Keratinocyte (primary cell): Measurements from ENCODE around the gene DUSP3. TPM values are rescaled to one million over a fixed set of nuclear protein-coding genes. Genes with fewer than 3 reads are reported as not detected.

ENCODE experiments used
- DNase-seq: peaks from one replicate; pipeline ENCODE4 v3.0.0-alpha.2; 2011; ENCODE audit warnings: low read depth, missing footprints, low spot score
- FAIRE-seq: peaks from 2 replicates; lab custom pipeline; 2011; peaks lifted over from hg19 to GRCh38; lab: Jason Lieb, UNC
- H2AFZ ChIP-seq: 2 replicates; pipeline ENCODE4 v1.6.0; 2012; ENCODE audit warnings: low read length, control low read depth, inconsistent platforms; ENCODE audit not compliant: control insufficient read depth
- H3K27ac ChIP-seq: 2 replicates; pipeline ENCODE4 v1.5.1; 2011; ENCODE audit warnings: low read length; ENCODE audit not compliant: control insufficient read depth, insufficient read depth
- H3K27me3 ChIP-seq: 3 replicates; pipeline ENCODE4 v1.6.0; 2011; ENCODE audit warnings: low read length; ENCODE audit not compliant: control insufficient read depth, insufficient read depth; ENCODE audit errors: extremely low read depth
- H3K36me3 ChIP-seq, 2 experiments: 2 replicates in 1 of 2; 3 replicates in 1 of 2; pipeline ENCODE4 v1.5.1; 2011; ENCODE audit warnings: low read length in 2 of 2, mild to moderate bottlenecking in 1 of 2; ENCODE audit not compliant: control insufficient read depth in 2 of 2, insufficient read depth in 2 of 2; ENCODE audit errors: extremely low read depth in 1 of 2
- H3K4me1 ChIP-seq: 3 replicates; pipeline ENCODE4 v1.5.1; 2011; ENCODE audit warnings: low read length; ENCODE audit not compliant: control insufficient read depth, insufficient read depth; ENCODE audit errors: extremely low read depth
- H3K4me2 ChIP-seq: 3 replicates; pipeline ENCODE4 v1.6.0; 2011; ENCODE audit warnings: low read depth, low read length; ENCODE audit not compliant: control insufficient read depth, insufficient read depth; ENCODE audit errors: extremely low read depth
- H3K4me3 ChIP-seq, 3 experiments: fragments of 200-600 bp in 1 of 3; sonication (generic) in 1 of 3; 2 replicates in 2 of 3; 3 replicates in 1 of 3; pipeline ENCODE4 v1.5.1; 2011 to 2016; ENCODE audit warnings: low read length in 3 of 3, mild to moderate bottlenecking in 3 of 3, control low read depth in 2 of 3, inconsistent platforms in 1 of 3, low read depth in 1 of 3, mixed read lengths in 1 of 3, mixed run types in 1 of 3, moderate library complexity in 1 of 3; ENCODE audit not compliant: control insufficient read depth in 2 of 3, insufficient read depth in 2 of 3; ENCODE audit errors: extremely low read depth in 1 of 3
- H3K79me2 ChIP-seq: 2 replicates; pipeline ENCODE4 v1.6.0; 2012; ENCODE audit warnings: low read length; ENCODE audit not compliant: control insufficient read depth, insufficient read depth
- H3K9ac ChIP-seq: 3 replicates; pipeline ENCODE4 v1.6.0; 2011; ENCODE audit warnings: low read length; ENCODE audit not compliant: control insufficient read depth, insufficient read depth; ENCODE audit errors: extremely low read depth
- H3K9me1 ChIP-seq: 3 replicates; pipeline ENCODE4 v1.6.0; 2011; ENCODE audit warnings: low read length; ENCODE audit not compliant: control insufficient read depth, insufficient read depth; ENCODE audit errors: extremely low read depth
- H3K9me3 ChIP-seq: 2 replicates; pipeline ENCODE4 v1.5.1; 2012; ENCODE audit warnings: low read depth, low read length; ENCODE audit not compliant: control insufficient read depth
- H4K20me1 ChIP-seq: 3 replicates; pipeline ENCODE4 v1.6.0; 2011; ENCODE audit warnings: low read length; ENCODE audit not compliant: control insufficient read depth, insufficient read depth; ENCODE audit errors: extremely low read depth
- CTCF ChIP-seq, 3 experiments: IDR thresholded peaks in 1 of 3; conservative IDR thresholded peaks in 1 of 3; optimal IDR thresholded peaks in 1 of 3; 2 replicates in 2 of 3; 3 replicates in 1 of 3; pipeline versions ENCODE3 to v1.5.1; 2011; ENCODE audit warnings: low read length in 3 of 3, mild to moderate bottlenecking in 3 of 3, moderate library complexity in 2 of 3, control low read depth in 1 of 3, inconsistent platforms in 1 of 3; ENCODE audit not compliant: insufficient read depth in 2 of 3; ENCODE audit errors: extremely low read depth in 1 of 3
- EZH2 ChIP-seq: IDR thresholded peaks from one replicate; pipeline ENCODE4 v1.6.1; 2012; ENCODE audit warnings: inconsistent platforms, mild to moderate bottlenecking, low read length, moderate library complexity
- dilution Hi-C: fragments of 300-500 bp; cut with MboI; formaldehyde crosslinking; loops from one replicate; pipeline ENCODE4 v1.7.0; 2020; ENCODE audit warnings: low sequenced_read_pairs; ENCODE audit not compliant: extremely low pct_ligation_motif_present
- polyA plus RNA-seq, 5 experiments: library from polyadenylated mRNA; depleted of rRNA in 3 of 5; stranded (reverse) in 3 of 5; stranded (forward) in 1 of 5; unstranded in 1 of 5; fragments of >200 nt; gene quantifications; 1 replicate in 1 of 5; 2 replicates in 3 of 5; 3 replicates in 1 of 5; pipeline versions ENCODE4 v1.2.1 to v1.2.3, GENCODE V29; 2011 to 2012; ENCODE audit warnings: missing spikeins in 2 of 5, low read depth in 1 of 5, low replicate concordance in 1 of 5

Gene DUSP3
- polyA plus RNA-seq, 1 donor (not counting 4 experiments of a cell fraction or from before 2014, with no cell fraction given), result 39.2 TPM

- no peak overlapping the region for H3K4me3 ChIP-seq
- no peaks in the 10 kb centered on the region for H3K79me2 ChIP-seq
- dilution Hi-C loops, result no loop called here
- FAIRE-seq (no peak), DNase-seq (no peak)
- TF ChIP-seq EZH2 (no peak), CTCF (optimal IDR thresholded peaks at IDR 0.05 in 1 of 3, IDR thresholded peaks at IDR 0.05 in 1 of 3, conservative IDR thresholded peaks at IDR 0.05 in 1 of 3; ENCODE audit: extremely low read depth in 1 of 3, insufficient read depth in 2 of 3, low read length in 3 of 3) (no peak)
- no peaks in the 10 kb centered on the region for H4K20me1 ChIP-seq
- H3K36me3 ChIP-seq, result no peaks in the 10 kb centered on the region
- H2AFZ ChIP-seq, result no peak overlapping the region
- H3K9me1 ChIP-seq, result no peaks in the 10 kb centered on the region
- H3K27ac ChIP-seq, result no peak overlapping the region
- H3K9ac ChIP-seq, result no peak overlapping the region
- no peak overlapping the region for H3K4me2 ChIP-seq
- peaks cover 12% of the 10 kb centered on the region for H3K4me1 ChIP-seq
- no peaks in the 10 kb centered on the region for H3K9me3 ChIP-seq
- H3K27me3 ChIP-seq, result no peaks in the 10 kb centered on the region
Observed at GRCh38 chr17:43736389-43736788, 42.4 kb downstream of the DUSP3 start.

GRCh38 chr17:43734376-43734775 lies 44.4 kb downstream of the DUSP3 start:
- Histone ChIP-seq H3K4me2 (no peak overlapping the region), H3K9me1 (no peaks in the 10 kb centered on the region), H3K79me2 (no peaks in the 10 kb centered on the region), H3K27me3 (no peaks in the 10 kb centered on the region), H4K20me1 (no peaks in the 10 kb centered on the region), H3K9me3 (no peaks in the 10 kb centered on the region), H3K27ac (no peak overlapping the region), H3K4me3 (no peak overlapping the region), H3K4me1 (peaks cover 16% of the 10 kb centered on the region), H2AFZ (no peak overlapping the region), H3K9ac (no peak overlapping the region), H3K36me3 (no peaks in the 10 kb centered on the region)
- no peak for FAIRE-seq
- dilution Hi-C loops, result no loop called here
- no peak for DNase-seq
- TF ChIP-seq EZH2 (no peak), CTCF (optimal IDR thresholded peaks at IDR 0.05 in 1 of 3, IDR thresholded peaks at IDR 0.05 in 1 of 3, conservative IDR thresholded peaks at IDR 0.05 in 1 of 3; ENCODE audit: extremely low read depth in 1 of 3, insufficient read depth in 2 of 3, low read length in 3 of 3) (no peak)
